Naive thymus-derived CD4-positive, alpha-beta T cell (primary cell): ENCODE data around the gene ASCC3. TPM values are rescaled to one million over a fixed set of nuclear protein-coding genes. Genes with fewer than 3 reads are reported as not detected.

Experiments
- ATAC-seq: fragments of 150-1000 bp; cut with Tn5 transposase; 2 replicates; pipeline ENCODE4 v1.10.0; 2021; ENCODE audit warnings: mild to moderate bottlenecking, moderate library complexity
- CTCF ChIA-PET: fragments of 350-600 bp; sonication (Branson Sonifier 250); formaldehyde crosslinking; loops from one replicate; lab custom pipeline; 2021; ENCODE audit warnings: antibody characterized with exemption; lab: Charles Lee
- POLR2A ChIA-PET: fragments of 350-600 bp; sonication (Branson Sonifier 250); formaldehyde crosslinking; loops from one replicate; lab custom pipeline; 2021; ENCODE audit warnings: antibody characterized with exemption, inconsistent platforms; lab: Charles Lee
- DNase-seq, 9 donors: peaks; one replicate each; pipeline versions ENCODE4 v3.0.0 to v3.0.0-alpha.2; 2020 to 2022; ENCODE audit warnings: mixed read lengths in 1 of 9
- H3K27ac ChIP-seq: one replicate; pipeline ENCODE4 v1.7.0; 2013; ENCODE audit warnings: mild to moderate bottlenecking, low read depth, low read length, moderate library complexity
- H3K27me3 ChIP-seq, 2 donors: one replicate each; pipeline ENCODE4 v1.7.0; 2013; ENCODE audit warnings: low read length in 2 of 2, mild to moderate bottlenecking in 2 of 2, moderate library complexity in 2 of 2; ENCODE audit not compliant: control insufficient read depth in 2 of 2, insufficient read depth in 2 of 2
- H3K36me3 ChIP-seq, 3 experiments: 1 replicate in 2 of 3; 2 replicates in 1 of 3; pipeline ENCODE4 v1.7.0; 2013; ENCODE audit warnings: low read length in 3 of 3, mild to moderate bottlenecking in 3 of 3, moderate library complexity in 1 of 3; ENCODE audit not compliant: insufficient read depth in 3 of 3, control insufficient read depth in 2 of 3
- H3K4me1 ChIP-seq, 2 donors: one replicate each; pipeline ENCODE4 v1.7.0; 2013; ENCODE audit warnings: low read length in 2 of 2, mild to moderate bottlenecking in 2 of 2, moderate library complexity in 1 of 2; ENCODE audit not compliant: control insufficient read depth in 2 of 2, insufficient read depth in 2 of 2
- H3K4me3 ChIP-seq: 2 replicates; pipeline ENCODE4 v1.7.0; 2013; ENCODE audit warnings: mild to moderate bottlenecking, low read length
- H3K9me3 ChIP-seq, 3 experiments: 1 replicate in 2 of 3; 2 replicates in 1 of 3; pipeline ENCODE4 v1.7.0; 2013; ENCODE audit warnings: low read length in 3 of 3; ENCODE audit not compliant: control insufficient read depth in 2 of 3
- H3K27ac Mint-ChIP-seq, 9 donors: one replicate each; pipeline ENCODE4 v1.8.0; 2020 to 2022; ENCODE audit warnings: mixed read lengths in 9 of 9, mild to moderate bottlenecking in 8 of 9, moderate library complexity in 5 of 9, inconsistent platforms in 2 of 9
- H3K27me3 Mint-ChIP-seq, 5 donors: one replicate each; pipeline ENCODE4 v1.8.0; 2021 to 2022; ENCODE audit warnings: mixed read lengths in 5 of 5, mild to moderate bottlenecking in 1 of 5
- H3K36me3 Mint-ChIP-seq, 5 donors: one replicate each; pipeline ENCODE4 v1.8.0; 2020 to 2022; ENCODE audit warnings: mixed read lengths in 5 of 5, mild to moderate bottlenecking in 3 of 5, inconsistent platforms in 1 of 5
- H3K4me1 Mint-ChIP-seq, 7 donors: one replicate each; pipeline ENCODE4 v1.8.0; 2020 to 2022; ENCODE audit warnings: mixed read lengths in 7 of 7, mild to moderate bottlenecking in 3 of 7, inconsistent platforms in 1 of 7
- H3K4me3 Mint-ChIP-seq, 10 donors: one replicate each; pipeline ENCODE4 v1.8.0; 2020 to 2022; ENCODE audit warnings: mild to moderate bottlenecking in 10 of 10, mixed read lengths in 10 of 10, moderate library complexity in 6 of 10, inconsistent platforms in 2 of 10
- H3K9me3 Mint-ChIP-seq, 11 donors: one replicate each; pipeline ENCODE4 v1.8.0; 2020 to 2022; ENCODE audit warnings: mixed read lengths in 11 of 11, mild to moderate bottlenecking in 4 of 11, inconsistent platforms in 1 of 11, moderate library complexity in 1 of 11
- intact Hi-C, 2 donors: fragments of 100-400 bp; cut with micrococcal nuclease; formaldehyde crosslinking; loops; one replicate each; pipeline ENCODE4 v1.15.1; 2023
- polyA plus RNA-seq, 2 donors: library from polyadenylated mRNA; unstranded; fragments of 300-500 nt; fragmentation: Illumina TruSeq; gene quantifications; one replicate each; pipeline ENCODE4 v1.2.3, GENCODE V29; 2021
- total RNA-seq, 6 experiments: library from RNA in 5 of 6; stranded (reverse) in 5 of 6; gene quantifications; 1 replicate in 5 of 6; 2 replicates in 1 of 6; pipeline ENCODE4 v1.2.3 and lab custom pipeline; 2021 to 2026

The ASCC3 gene
- total and polyA plus RNA-seq, 7 experiments from 2014 or later = 19.6 to 73.8 (median 41.6) TPM

- Histone ChIP-seq H3K27ac (no peak overlapping the region), H3K9me3 (peaks cover 0 to 12% (median 0%) of the 10 kb centered on the region in 3 experiments), H3K4me3 (no peak overlapping the region), H3K4me1 (peaks cover 6% of the 10 kb centered on the region in 2 donors), H3K36me3 (no peaks in the 10 kb centered on the region), H3K27me3 (peaks cover 23 to 62% of the 10 kb centered on the region in 2 donors)
- ChIA-PET POLR2A (no interaction called here), CTCF (no interaction called here)
- intact Hi-C loops = loop anchor here in 1 of 2 donors (5.0 kb wide), 2 partner anchors 930 to 1635 kb away; partner anchors contain the start of gene POU3F2
- Mint-ChIP-seq H3K4me3 (peak overlapping the region in 8 of 10 donors; percentile 10 to 56 (median 32)), H3K36me3 (peaks cover 0 to 13% (median 8%) of the 10 kb centered on the region in 5 donors), H3K9me3 (peaks cover 0 to 52% (median 28%) of the 10 kb centered on the region in 11 donors), H3K27ac (peak overlapping the region in 1 of 9 donors; percentile 72), H3K27me3 (peaks cover 85 to 92% (median 87%) of the 10 kb centered on the region in 5 donors), H3K4me1 (peaks cover 6 to 41% (median 17%) of the 10 kb centered on the region in 7 donors)
- no peak for DNase-seq
- ATAC-seq = no peak
Measured at GRCh38 chr6:100467129-100468015, 413.8 kb downstream of the ASCC3 start.

GRCh38 chr6:100466410-100467128, 414.6 kb downstream of the ASCC3 start:
- H3K27ac Mint-ChIP-seq = peak overlapping the region in 1 of 9 donors; percentile 72
- H3K27me3 Mint-ChIP-seq = peaks cover 86 to 93% (median 88%) of the 10 kb centered on the region in 5 donors
- Histone ChIP-seq H3K27me3 (peaks cover 24 to 65% of the 10 kb centered on the region in 2 donors), H3K4me3 (no peak overlapping the region), H3K4me1 (peaks cover 6 to 10% of the 10 kb centered on the region in 2 donors), H3K27ac (no peak overlapping the region), H3K36me3 (no peaks in the 10 kb centered on the region), H3K9me3 (peaks cover 0 to 12% (median 0%) of the 10 kb centered on the region in 3 experiments)
- peaks cover 0 to 57% (median 33%) of the 10 kb centered on the region in 11 donors for H3K9me3 Mint-ChIP-seq
- peak overlapping the region; percentile 2 to 56 (median 22) for H3K4me3 Mint-ChIP-seq
- DNase-seq (no peak), ATAC-seq (no peak)
- intact Hi-C loops = loop anchor here in 1 of 2 donors (5.0 kb wide), 2 partner anchors 931 to 1634 kb away; partner anchors contain the start of gene POU3F2
- ChIA-PET POLR2A (no interaction called here), CTCF (no interaction called here)
- peaks cover 0 to 13% (median 8%) of the 10 kb centered on the region in 5 donors for H3K36me3 Mint-ChIP-seq
- H3K4me1 Mint-ChIP-seq = peaks cover 7 to 44% (median 24%) of the 10 kb centered on the region in 7 donors

- peaks cover 0 to 12% (median 0%) of the 10 kb centered on the region in 3 experiments for H3K9me3 ChIP-seq
- no peak overlapping the region for H3K27ac ChIP-seq
- Mint-ChIP-seq H3K27ac (peak overlapping the region in 1 of 9 donors; percentile 77), H3K4me1 (peaks cover 7 to 47% (median 24%) of the 10 kb centered on the region in 7 donors), H3K4me3 (peak overlapping the region in 9 of 10 donors; percentile 5 to 66 (median 53)), H3K9me3 (peaks cover 0 to 61% (median 31%) of the 10 kb centered on the region in 11 donors), H3K36me3 (peaks cover 0 to 13% (median 8%) of the 10 kb centered on the region in 5 donors), H3K27me3 (peaks cover 84 to 93% (median 87%) of the 10 kb centered on the region in 5 donors)
- peaks cover 6 to 15% of the 10 kb centered on the region in 2 donors for H3K4me1 ChIP-seq
- no peak overlapping the region for H3K4me3 ChIP-seq
- ChIA-PET CTCF (no interaction called here), POLR2A (no interaction called here)
- ATAC-seq (no peak), DNase-seq (no peak)
- no peaks in the 10 kb centered on the region for H3K36me3 ChIP-seq
- intact Hi-C loops = loop anchor here in 1 of 2 donors (1.0 to 5.0 kb wide), 4 partner anchors 9 to 1634 kb away; partner anchors contain the start of gene POU3F2
- H3K27me3 ChIP-seq = peaks cover 27 to 64% of the 10 kb centered on the region in 2 donors
Measured at GRCh38 chr6:100465701-100466409, 415.3 kb downstream of the ASCC3 start.

GRCh38 chr6:100464903-100465700, 416.0 kb downstream of the ASCC3 start, which contains the start of gene SIM1:
Gene SIM1, minus strand, starts transcription at chr6:100464921. Its CDS starts 1,453 bp downstream, at chr6:100463468.
- DNase-seq = no peak
- H3K4me3 Mint-ChIP-seq = peak within 1 kb of the TSS; percentile 13 to 66 (median 54)
- Histone ChIP-seq H3K9me3 (peaks cover 0 to 16% (median 0%) of the 10 kb centered on the region in 3 experiments), H3K4me1 (peaks cover 6 to 15% of the 10 kb centered on the region in 2 donors), H3K27ac (no peak within 1 kb of the TSS), H3K4me3 (no peak within 1 kb of the TSS), H3K36me3 (no peaks in the 10 kb centered on the region), H3K27me3 (peaks cover 32 to 67% of the 10 kb centered on the region in 2 donors)
- intact Hi-C loops = loop anchor here in 1 of 2 donors (1.0 to 5.0 kb wide), 4 partner anchors 8 to 1633 kb away; partner anchors contain the start of gene POU3F2
- ChIA-PET CTCF (no interaction called here), POLR2A (no interaction called here)
- H3K9me3 Mint-ChIP-seq = peaks cover 0 to 62% (median 33%) of the 10 kb centered on the region in 11 donors
- ATAC-seq = peak; percentile 32
- peaks cover 7 to 47% (median 24%) of the 10 kb centered on the region in 7 donors for H3K4me1 Mint-ChIP-seq
- H3K27ac Mint-ChIP-seq = peak within 1 kb of the TSS in 1 of 9 donors; percentile 78
- peaks cover 0 to 13% (median 8%) of the 10 kb centered on the region in 5 donors for H3K36me3 Mint-ChIP-seq
- peaks cover 84 to 93% (median 87%) of the 10 kb centered on the region in 5 donors for H3K27me3 Mint-ChIP-seq

- intact Hi-C loops = no loop called here
- ATAC-seq (no peak), DNase-seq (no peak)
- H3K36me3 Mint-ChIP-seq = peaks cover 0 to 13% (median 7%) of the 10 kb centered on the region in 5 donors
- peaks cover 0 to 67% (median 37%) of the 10 kb centered on the region in 11 donors for H3K9me3 Mint-ChIP-seq
- Histone ChIP-seq H3K27ac (no peak overlapping the region), H3K4me1 (peaks cover 6 to 15% of the 10 kb centered on the region in 2 donors), H3K27me3 (peaks cover 33 to 74% of the 10 kb centered on the region in 2 donors), H3K4me3 (no peak overlapping the region), H3K36me3 (no peaks in the 10 kb centered on the region), H3K9me3 (peaks cover 0 to 16% (median 0%) of the 10 kb centered on the region in 3 experiments)
- H3K4me1 Mint-ChIP-seq = peaks cover 7 to 47% (median 24%) of the 10 kb centered on the region in 7 donors
- ChIA-PET POLR2A (no interaction called here), CTCF (no interaction called here)
- peak overlapping the region in 6 of 10 donors; percentile 6 to 57 (median 40) for H3K4me3 Mint-ChIP-seq
- H3K27me3 Mint-ChIP-seq = peaks cover 84 to 93% (median 87%) of the 10 kb centered on the region in 5 donors
- peak overlapping the region in 1 of 9 donors; percentile 29 for H3K27ac Mint-ChIP-seq
Measured at GRCh38 chr6:100464162-100464851, 416.8 kb downstream of the ASCC3 start.
